Medulla oblongata (tissue), 1 donor: ENCODE measurements around the gene ME3.
"Not testable (repeated sequence)": the region's sequence is repeated elsewhere in the genome, so short reads cannot be mapped to it uniquely, and the experiment has no call there.

Experiments
- DNase-seq: peaks from one replicate; pipeline ENCODE4 v3.0.0-alpha.2; 2015; ENCODE audit errors: extremely low spot score

Gene ME3

DNA sequence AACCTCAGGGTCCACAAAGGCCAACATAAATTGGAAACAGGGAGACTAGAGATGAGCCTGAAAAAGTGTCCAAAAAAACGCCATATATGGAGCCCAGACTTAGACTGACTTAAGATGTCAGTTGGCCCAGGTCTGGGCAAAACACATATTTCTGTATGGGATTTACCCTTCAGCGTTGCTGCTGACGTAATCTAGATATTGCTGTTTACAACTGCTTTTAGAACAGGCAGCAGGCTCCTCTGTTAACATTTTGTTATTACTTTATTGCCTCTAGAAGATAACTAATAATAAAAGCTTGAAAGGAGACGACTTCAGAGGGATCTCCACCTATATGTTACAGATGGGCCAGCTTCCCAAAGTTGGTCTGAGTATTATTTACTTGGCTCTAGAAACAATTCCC lies 8.7 kb downstream of the ME3 start:
- DNase-seq, result no peak

DNA sequence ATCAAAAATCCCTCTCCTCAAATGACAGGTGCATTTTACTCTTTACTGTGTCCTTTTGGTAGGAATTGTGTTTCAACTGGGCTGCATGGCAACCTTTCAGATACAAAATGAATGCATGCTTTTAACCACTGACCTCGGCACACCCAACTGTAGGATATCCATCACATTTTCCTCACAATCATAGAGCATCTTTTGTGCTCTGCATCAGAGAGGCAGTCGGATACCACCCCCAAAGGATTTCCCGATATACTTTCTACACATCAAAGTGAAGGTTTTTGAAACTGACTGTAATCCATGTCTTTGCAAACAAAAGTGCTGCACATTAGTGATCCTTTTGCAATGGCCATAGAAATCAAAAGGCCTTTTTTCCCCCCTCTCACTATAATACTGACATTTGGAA lies 9.1 kb downstream of the ME3 start:
- DNase-seq, result no peak

DNA sequence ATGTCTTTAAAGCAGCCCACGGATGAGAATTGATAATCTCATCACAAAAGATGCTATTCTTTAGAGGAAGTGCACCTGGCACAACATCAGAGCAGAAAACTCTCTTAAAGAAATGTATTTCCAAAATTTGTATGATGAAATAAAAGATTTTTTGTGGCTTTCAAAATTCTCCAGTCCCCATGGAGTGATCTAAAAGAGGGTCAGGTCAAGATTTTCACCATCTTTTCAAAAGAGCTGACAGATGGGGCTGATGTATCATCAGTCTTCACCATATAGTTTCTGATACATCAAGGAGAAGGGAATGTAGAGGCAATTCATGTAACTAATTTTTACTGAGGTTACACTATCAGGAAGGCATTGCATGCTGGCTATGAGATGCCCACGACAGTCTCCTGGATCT lies 11.7 kb downstream of the ME3 start:
- no peak for DNase-seq

DNA sequence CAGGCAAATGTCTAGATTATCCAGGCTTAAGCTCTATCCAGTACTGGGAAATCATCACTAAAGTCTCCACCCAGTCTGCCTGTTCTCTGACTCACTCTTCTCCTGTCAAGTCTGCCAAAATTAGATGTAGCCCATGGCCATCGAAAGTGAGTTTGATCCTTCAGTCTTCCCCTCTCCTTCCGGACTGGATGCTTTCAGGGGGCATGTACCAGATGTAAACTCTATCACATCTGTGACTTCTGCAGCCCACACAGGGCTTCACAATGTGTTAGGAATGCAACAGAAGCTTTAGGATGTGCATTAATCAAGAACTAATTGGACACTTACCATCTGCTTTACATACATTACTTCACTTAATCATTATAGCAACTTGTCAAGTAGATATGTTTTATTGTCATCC lies 12.3 kb downstream of the ME3 start:
- no peak for DNase-seq

DNA sequence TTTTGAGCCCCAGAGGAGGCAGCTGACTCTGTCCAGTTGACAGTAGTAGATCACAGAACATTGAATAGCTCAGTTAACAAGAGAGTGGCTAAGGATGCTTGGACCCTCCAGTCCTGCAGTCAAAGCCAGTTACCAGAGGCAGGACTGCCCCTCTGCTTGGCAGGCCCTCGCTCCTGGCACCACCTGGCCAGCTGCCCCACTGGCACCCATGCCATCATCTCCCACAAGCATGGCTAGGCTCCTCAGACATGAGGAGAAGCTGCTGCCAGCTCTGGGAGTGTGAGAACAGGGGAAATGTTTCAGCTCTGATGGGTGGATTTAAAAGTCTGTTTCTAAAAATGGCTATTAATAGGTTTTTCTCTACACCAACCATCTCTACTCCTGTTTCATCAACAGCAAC lies 13.9 kb downstream of the ME3 start:
- DNase-seq, result no peak

DNA sequence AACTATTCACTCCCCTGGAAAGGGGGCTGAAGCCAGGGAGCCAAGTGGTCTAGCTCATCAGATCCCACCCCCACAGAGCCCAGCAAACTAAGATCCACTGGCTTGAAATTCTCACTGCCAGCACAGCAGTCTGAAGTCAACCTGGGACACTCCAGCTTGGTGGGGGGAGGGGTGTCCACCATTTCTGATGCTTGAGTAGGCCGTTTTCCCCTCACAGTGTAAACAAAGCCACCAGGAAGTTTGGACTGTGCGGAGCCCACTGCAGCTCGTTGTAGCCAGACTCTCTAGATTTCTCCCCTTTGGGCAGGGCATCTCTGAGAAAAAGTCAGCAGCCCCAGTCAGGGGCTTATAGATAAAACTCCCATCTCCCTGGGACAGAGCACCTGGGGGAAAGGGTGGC lies 27.2 kb downstream of the ME3 start:
- not testable (repeated sequence) for DNase-seq

DNA sequence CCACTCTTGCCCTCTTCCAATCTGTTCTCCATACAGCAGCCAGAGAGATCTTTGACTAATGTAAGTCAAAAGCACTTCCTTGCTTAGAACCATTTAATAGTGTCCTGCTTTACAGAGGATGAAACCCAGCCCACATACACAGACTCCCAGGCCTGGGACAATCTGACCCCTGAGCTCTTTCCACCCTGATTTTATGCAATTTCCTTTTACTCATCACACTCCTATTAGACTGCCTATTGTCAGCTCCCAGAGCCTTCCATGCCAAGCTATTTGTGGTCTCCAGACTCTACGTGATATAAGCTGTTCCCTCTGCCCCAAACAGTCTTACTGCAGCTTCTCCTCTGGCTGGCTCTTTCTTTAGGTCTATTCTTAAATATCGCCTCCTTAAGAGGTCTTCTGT lies 28.1 kb downstream of the ME3 start:
- no peak for DNase-seq

DNA sequence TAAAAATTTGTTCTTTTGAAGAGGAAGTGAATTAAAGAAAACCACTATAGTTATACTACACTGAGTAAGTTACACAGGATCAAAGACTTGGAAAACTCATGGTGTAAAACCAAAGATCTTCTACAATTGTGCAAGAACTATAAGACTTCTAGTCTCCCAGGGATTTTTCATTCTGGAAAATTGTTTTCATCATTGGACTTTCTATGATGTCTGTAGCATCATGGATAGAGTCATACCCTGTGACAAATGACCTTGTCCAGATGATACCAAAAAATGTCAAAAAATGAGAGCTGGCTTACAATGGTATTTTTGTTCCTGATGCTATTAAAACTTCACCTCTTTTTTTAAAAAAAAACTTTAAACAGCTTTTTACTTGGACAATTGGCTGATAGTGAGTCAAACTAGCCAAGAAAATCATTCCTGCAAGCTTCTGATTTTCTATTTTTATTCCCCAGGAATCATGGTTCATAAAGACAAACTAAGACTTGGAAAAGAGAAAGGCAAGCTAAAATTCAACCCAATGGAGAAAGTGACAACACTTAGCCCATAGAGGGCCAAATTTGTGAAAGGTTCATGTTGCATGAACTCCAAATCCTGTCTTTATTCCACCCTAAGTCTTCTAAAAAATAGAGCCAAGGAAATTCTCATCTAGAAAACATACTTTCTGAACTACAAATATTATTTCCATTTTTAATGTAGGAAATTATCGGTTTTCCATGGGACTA lies 30.7 kb downstream of the ME3 start:
- DNase-seq, result no peak

DNA sequence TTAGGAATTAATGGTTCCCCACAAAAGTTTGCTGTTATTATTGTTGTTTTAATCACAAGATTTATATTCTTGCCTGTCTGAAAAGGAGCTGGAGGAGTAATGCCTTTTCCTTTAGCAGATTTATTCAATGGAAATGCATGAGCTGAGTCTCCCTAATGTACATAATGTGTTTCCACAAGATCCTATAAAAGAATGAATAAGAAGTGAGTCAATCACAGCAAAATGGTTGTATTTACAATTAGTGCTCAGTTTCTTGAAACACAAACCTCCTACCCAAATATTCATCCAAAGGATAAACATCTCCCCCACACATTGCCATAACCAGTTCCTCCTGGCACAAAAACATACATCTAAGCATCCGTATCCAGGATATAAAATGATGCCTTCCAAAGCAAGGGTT lies 33.3 kb downstream of the ME3 start:
- DNase-seq, result no peak

DNA sequence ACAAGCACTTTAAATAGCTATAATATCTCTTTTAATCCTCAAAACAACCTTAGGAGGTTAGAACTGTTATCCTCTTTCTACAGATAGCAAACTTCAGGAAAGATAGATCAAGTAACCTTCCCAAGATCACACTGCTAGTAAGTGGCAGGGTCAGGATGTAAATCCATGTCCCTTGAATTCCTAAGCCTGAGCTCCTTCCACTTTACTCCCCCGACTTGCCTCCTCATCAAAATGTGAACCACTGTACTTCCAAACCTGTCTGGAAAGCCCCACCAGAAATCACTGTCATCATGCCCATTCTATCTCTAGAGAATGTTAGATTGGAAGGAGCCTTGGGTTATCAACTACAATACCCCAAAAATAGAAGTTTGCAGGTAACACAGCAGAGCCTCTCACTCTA lies 33.7 kb downstream of the ME3 start:
- DNase-seq, result no peak

DNA sequence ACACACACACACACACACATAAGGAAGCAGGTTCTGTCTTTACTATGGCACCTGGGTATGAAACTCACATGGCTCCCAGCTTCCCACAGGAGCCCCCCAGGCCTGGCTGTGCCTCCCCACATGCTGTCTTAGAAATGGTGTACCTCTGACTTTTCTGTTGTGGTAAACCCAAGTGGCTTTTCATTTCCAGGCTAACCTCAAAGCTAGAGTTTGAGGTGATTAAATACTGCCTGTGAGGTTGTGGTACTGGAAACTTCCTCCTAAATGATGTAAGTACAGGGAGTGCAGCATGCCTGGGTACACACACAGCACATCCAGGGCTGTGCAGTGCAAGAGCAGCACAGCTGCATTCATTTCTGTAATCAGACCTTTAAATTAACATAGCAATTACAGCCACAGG lies 34.4 kb downstream of the ME3 start:
- no peak for DNase-seq

DNA sequence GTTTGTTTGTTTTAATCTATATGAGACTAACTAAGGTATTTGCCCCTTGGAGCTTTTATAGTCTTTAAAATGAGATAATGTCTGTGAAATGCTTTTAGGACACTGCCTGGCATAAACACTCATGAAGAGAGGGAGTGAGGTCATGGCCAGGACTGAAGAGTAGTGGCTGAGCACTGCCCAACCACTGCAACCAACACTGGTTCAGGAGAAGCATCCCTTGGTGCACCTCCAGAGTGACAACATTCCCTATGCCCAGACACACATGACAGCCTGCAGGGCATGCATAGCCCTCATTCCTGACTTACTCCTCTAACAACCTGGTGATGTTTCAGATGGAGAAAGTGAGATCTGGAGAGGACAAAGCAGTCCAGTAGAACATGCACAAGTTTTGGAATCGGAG lies 36.1 kb downstream of the ME3 start:
- DNase-seq, result no peak

DNA sequence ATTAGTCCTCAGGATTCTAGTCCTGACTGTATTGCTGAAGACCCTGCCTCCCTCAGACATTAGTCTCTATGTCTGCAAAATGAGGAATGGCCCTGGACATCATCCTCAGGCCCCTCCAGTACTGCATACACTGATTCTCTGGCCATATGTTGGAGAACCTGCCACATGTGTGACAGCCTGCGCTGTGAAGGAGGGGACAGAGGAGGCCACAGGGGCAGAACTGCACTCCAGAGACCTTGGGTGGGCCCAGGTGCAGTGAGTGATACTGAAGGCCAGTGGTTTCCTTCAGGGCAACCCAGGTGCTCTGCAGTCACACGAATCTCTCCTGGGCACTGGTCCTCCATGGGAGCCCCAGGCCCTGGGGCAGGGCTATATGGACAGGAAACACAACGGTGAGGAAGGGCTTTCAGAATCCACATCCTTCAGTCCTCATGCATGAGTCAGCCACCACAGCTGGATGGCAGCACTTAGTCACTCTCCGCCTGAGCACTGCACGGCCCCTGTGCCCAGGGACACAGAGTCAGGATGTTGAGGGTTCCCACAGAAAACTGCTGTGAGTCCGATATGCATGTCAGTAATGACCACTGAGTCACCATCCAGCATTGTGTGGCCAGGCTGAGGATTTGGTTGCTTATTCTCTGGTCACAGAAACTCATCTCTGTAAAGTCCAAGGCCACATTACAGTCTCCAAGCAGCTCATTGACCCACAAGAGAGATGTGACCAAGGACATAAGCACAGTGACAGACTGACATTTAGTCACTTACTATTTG lies 39.7 kb downstream of the ME3 start:
- peak; percentile 29 for DNase-seq

DNA sequence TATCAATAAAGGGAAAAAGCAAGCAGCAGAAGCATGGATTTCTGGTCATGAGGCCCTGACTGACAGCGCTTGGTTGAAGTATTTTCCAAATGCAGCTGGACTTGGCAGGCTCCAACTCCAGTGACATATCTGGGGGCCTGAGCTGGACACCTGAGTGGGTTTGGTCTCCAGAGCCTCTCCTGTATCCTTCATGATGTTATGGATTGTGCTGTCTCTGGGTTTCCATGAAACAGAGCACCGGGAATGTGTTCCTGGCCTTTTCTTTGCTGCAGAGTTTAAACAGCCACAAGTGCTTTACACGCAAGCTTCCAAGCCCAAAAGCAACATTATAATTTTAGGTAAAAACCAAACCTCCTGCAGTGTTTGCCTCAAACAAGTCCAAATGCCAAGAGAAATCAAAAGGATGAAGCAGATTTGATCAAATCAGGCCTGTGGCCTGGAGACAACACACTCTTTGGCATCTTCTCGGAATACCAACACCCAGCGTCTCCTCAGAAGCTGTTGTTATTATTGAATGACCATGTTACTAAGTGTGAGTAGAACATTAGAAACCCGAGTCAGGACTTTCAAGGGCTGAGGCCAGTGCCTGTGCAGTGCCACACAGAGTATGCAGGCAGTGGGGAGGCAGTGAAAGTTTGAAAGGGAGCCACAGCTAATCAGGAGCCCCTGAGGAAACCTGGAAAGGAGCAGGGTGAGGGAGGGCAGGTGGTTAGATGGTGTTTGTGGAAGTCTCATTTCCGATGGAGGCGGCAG lies 42.0 kb downstream of the ME3 start:
- no peak for DNase-seq

DNA sequence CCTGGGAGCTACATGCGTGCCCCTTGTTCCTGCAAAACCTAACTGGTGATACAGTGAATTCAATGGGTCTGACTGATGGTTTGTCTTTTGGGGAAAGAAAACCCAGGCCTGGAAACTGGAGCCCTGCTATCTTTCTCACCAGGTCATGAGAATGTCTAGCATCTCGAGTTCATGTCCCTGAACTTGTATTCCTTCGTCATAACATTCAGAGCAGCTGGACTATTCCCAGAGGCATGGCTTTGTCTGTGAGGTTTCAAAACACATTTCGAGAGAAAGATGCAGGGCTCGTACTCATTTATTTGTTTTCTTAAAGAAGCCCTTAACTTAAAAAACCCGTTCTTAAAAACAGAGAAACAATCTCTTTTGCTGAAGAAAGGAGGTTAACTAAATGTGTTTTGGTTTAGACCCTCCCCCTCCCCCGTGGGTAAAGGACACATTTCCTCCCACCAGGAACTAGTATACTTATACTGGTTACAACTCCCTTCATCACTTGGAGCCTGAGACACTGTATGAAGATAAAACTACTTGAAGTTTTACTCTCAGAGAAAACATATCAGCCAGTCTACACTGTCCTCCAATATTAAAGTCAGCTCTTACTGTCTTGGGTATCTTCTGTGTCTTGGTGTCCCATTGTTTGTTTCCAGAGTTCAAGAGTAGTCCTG lies 43.2 kb downstream of the ME3 start:
- no peak for DNase-seq

DNA sequence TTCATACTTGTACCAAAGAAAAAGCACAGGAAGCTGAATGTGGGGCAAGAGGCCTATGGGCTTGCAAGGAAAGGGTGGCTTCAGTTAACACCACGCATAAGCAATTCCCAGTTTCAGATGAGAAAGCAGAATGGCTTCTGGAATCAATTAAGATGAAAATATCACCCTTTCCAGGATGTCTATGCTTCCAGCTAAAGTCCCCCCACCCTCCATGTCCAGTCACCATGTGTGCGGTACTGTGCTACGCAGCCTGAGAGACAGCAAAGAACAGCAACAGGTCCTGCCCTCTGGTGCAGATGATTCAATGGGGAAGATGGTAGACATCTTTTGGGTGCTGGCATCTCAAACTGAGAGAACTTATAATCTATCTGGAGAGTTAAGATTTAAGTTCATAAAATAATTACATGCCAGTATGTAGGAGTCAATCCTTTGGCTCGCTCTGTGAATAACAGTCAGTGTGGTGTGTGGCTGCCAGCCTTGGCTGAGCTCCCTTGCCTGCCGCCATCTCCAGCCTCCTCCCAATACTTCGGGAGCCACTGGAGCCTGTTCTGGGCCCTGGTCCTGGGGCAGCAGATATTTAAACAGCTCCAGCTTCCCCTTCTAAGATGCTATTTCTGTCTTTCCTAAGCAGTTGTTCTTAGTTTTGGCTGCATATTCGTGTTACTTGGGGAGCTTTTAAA lies 44.5 kb downstream of the ME3 start:
- peak; percentile 35 for DNase-seq

DNA sequence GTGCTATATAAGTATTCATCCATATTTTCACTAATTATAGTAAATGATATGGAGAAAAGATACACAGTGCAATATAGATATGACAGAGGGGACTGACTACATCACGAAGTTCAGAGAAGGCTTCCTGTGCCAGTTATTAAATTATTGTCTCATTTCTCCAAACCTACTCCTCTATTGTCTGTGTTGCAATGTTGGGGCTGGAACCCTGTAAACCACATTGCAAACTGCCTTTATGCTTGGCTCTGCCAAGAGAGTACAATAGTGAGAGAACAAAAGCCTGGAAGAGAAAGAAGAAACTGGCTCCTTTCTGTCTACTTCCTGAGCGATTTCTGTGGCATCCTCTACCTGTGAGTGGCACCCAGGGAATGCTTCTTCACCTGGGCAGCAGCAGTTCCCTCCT lies 46.4 kb downstream of the ME3 start:
- DNase-seq, result no peak

DNA sequence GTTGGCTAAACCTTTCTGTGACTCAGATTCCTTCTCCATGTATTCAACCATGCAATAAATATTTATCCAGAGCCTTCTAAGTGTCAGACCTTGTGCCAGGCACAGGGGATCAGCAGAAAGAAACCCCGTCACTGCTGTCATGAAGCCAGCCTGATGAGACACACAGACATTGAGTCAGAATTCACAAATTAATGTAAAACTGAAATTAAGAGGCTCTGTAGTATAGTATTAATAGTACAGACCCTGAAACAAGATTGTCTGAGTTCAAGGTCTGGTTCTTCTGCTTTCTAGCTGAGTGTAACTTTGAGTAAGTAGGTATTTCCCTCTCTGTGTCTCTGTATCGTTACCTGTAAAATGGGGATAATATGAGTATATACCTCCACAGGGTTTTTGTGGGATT lies 46.9 kb downstream of the ME3 start:
- no peak for DNase-seq

DNA sequence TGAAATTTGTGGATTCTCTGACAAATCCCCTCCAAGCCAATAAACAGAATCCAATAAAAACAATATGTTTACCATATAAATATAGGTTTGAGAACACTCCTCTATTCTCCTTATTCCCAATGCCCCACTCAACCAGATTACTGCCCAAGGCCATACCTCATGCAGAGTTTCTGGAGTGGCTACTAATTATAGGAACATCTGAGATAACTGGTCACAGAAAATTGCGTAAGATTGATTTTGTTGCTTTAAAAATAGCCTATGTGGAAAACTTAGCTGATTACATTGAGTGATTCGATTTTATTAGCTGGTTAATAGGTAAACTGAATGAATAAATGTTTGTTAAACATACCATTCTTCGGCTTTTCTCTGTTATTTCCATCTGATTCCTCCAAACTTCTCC lies 48.0 kb downstream of the ME3 start:
- no peak for DNase-seq

DNA sequence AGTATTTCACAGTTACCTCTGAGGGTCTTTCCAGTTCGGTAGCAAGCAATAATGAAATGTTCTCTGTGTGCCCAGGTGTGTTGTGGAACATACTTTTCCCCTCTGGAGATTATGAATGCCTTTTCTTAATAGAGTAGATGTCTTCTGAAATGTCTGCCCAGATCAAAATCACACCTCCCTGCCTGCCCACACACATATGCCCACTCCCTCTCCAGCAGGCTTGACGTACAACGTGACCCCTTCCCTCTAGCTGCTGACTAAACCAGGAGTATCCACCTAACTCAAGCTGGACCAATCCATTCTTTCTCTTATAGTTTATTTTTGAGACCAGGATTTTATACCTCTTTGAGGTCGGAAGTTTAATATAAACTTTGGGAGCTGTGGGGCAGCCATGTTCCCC lies 48.7 kb downstream of the ME3 start:
- no peak for DNase-seq

DNA sequence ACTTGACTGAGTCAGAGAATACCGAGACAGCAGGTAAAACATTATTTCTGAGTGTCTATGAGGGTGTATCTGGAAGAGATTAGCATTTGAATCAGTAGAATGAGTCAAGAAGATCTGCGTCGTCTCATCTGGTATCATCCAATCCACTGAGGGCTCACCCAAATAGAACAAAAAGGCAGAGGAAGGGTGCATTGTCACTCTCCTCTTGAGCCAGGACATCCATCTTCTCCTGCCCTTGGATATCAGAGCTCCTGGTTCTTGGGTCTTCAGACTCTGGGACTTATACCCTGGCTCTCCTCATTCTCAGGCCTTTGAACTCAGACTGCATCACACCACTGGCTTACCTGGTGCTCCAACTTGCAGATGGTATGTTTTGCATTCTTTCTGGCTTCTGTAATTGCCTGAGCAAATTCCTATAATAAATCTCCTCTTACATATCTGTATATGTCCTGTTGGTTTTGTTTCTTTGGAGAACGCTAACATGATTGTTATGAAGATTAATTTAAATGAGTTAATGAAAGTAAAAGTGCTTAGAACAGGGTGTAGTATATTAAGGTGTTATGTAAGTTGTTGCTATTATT lies 49.3 kb downstream of the ME3 start:
- no peak for DNase-seq
